Measurements from ENCODE around the gene DELE1.

The DELE1 gene

DNA sequence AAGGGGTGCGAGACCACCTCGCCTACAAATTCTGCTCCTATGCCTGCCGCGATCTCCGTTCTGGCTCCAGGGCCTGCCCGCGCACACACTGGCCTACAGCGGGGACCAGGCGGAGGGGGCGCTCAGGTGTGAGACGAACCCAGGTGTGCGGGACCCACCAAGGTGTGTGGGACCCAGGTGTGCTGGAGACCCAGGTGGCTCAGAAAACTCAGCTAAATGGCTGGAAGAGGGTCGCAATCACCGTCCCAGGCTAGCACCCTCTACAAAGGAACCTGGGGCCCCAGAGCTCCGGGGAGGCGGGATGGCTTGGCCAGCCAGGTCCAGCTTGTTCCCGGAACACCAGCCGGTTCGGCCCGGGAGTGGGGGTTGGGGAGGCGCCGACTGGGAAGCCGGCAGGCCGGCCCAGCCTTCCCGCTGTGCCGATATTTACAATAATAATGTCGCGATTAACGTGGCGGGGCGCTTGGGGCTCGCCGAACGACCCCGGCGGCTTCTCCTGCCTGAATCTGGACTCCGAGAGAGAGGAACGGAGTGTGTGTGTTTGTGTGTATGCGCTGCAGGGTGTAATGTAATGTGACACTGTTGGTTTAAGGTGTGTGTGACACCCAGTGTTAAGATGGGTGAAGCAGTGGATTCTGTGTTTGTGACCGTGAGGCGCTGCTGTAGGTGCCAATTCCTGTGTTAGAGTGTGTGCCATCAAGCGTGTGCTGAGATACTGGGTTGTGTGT lies 46.9 kb upstream of the DELE1 start (continued):
- no peak; the same call in 1 of the 2 replicates for TF ChIP-seq ZFP69B (tag by site-specific recombination; IDR thresholded peaks at IDR 0.05)
- TF ChIP-seq ZIC2 (tag by site-specific recombination; IDR thresholded peaks at IDR 0.05) = peak; percentile 69
- TF ChIP-seq ZNF670 (tag by site-specific recombination; IDR thresholded peaks at IDR 0.05; ENCODE audit: low read depth) = no peak
- TF ChIP-seq ZBTB21 (tag by site-specific recombination; IDR thresholded peaks at IDR 0.05) = no peak
- peak; percentile 61 for TF ChIP-seq GLIS1 (tag by site-specific recombination; IDR thresholded peaks at IDR 0.05)
- no peak for TF ChIP-seq ZNF19 (tag by site-specific recombination; IDR thresholded peaks at IDR 0.05; ENCODE audit: low read depth)
- no peak for TF ChIP-seq ZNF433 (tag by site-specific recombination; IDR thresholded peaks at IDR 0.05; ENCODE audit: low read depth)
- TF ChIP-seq, protein P1, sequence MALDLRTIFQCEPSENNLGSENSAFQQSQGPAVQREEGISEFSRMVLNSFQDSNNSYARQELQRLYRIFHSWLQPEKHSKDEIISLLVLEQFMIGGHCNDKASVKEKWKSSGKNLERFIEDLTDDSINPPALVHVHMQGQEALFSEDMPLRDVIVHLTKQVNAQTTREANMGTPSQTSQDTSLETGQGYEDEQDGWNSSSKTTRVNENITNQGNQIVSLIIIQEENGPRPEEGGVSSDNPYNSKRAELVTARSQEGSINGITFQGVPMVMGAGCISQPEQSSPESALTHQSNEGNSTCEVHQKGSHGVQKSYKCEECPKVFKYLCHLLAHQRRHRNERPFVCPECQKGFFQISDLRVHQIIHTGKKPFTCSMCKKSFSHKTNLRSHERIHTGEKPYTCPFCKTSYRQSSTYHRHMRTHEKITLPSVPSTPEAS (tag by site-specific recombination; IDR thresholded peaks at IDR 0.05) = peak; percentile 95; the same call in 1 of the 2 replicates
- 0 out of 2 replicates have a peak, but pooled peaks have one; percentile 10 for TF ChIP-seq ZNF366 (tag by site-specific recombination; conservative IDR thresholded peaks at IDR 0.05)
- TF ChIP-seq HOXC10 (CRISPR knock-in tag; IDR thresholded peaks at IDR 0.05) = no peak
- TF ChIP-seq ZNF514 (tag by site-specific recombination; IDR thresholded peaks at IDR 0.05) = no peak
- peak; percentile 57 for TF ChIP-seq KLF8 (tag by site-specific recombination; IDR thresholded peaks at IDR 0.05)
- TF ChIP-seq, protein P2, sequence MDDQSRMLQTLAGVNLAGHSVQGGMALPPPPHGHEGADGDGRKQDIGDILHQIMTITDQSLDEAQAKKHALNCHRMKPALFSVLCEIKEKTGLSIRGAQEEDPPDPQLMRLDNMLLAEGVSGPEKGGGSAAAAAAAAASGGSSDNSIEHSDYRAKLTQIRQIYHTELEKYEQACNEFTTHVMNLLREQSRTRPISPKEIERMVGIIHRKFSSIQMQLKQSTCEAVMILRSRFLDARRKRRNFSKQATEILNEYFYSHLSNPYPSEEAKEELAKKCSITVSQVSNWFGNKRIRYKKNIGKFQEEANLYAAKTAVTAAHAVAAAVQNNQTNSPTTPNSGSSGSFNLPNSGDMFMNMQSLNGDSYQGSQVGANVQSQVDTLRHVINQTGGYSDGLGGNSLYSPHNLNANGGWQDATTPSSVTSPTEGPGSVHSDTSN (CRISPR knock-in tag; IDR thresholded peaks at IDR 0.05) = no peak
- TF ChIP-seq, protein P3, sequence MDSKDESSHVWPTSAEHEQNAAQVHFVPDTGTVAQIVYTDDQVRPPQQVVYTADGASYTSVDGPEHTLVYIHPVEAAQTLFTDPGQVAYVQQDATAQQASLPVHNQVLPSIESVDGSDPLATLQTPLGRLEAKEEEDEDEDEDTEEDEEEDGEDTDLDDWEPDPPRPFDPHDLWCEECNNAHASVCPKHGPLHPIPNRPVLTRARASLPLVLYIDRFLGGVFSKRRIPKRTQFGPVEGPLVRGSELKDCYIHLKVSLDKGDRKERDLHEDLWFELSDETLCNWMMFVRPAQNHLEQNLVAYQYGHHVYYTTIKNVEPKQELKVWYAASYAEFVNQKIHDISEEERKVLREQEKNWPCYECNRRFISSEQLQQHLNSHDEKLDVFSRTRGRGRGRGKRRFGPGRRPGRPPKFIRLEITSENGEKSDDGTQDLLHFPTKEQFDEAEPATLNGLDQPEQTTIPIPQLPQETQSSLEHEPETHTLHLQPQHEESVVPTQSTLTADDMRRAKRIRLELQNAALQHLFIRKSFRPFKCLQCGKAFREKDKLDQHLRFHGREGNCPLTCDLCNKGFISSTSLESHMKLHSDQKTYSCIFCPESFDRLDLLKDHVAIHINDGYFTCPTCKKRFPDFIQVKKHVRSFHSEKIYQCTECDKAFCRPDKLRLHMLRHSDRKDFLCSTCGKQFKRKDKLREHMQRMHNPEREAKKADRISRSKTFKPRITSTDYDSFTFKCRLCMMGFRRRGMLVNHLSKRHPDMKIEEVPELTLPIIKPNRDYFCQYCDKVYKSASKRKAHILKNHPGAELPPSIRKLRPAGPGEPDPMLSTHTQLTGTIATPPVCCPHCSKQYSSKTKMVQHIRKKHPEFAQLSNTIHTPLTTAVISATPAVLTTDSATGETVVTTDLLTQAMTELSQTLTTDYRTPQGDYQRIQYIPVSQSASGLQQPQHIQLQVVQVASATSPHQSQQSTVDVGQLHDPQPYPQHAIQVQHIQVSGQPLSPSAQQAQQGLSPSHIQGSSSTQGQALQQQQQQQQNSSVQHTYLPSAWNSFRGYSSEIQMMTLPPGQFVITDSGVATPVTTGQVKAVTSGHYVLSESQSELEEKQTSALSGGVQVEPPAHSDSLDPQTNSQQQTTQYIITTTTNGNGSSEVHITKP (tag by site-specific recombination; IDR thresholded peaks at IDR 0.05) = no peak
- 0 out of 2 replicates have a peak, but pooled peaks have one; percentile 11 for TF ChIP-seq FEZF1 (tag by site-specific recombination; IDR thresholded peaks at IDR 0.05)
- TF ChIP-seq ZNF677 (tag by site-specific recombination; IDR thresholded peaks at IDR 0.05) = no peak
- TF ChIP-seq ZNF404 (tag by site-specific recombination; IDR thresholded peaks at IDR 0.05) = no peak
- no peak for TF ChIP-seq ZNF530 (tag by site-specific recombination; IDR thresholded peaks at IDR 0.05; ENCODE audit: low read depth)
- no peak; the same call in 1 of the 2 replicates for TF ChIP-seq WT1 (tag by site-specific recombination; IDR thresholded peaks at IDR 0.05)
- TF ChIP-seq, protein P4, sequence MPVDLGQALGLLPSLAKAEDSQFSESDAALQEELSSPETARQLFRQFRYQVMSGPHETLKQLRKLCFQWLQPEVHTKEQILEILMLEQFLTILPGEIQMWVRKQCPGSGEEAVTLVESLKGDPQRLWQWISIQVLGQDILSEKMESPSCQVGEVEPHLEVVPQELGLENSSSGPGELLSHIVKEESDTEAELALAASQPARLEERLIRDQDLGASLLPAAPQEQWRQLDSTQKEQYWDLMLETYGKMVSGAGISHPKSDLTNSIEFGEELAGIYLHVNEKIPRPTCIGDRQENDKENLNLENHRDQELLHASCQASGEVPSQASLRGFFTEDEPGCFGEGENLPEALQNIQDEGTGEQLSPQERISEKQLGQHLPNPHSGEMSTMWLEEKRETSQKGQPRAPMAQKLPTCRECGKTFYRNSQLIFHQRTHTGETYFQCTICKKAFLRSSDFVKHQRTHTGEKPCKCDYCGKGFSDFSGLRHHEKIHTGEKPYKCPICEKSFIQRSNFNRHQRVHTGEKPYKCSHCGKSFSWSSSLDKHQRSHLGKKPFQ (tag by site-specific recombination; IDR thresholded peaks at IDR 0.05) = no peak
- peak; percentile 57; the same call in 1 of the 2 replicates for TF ChIP-seq ZEB2 (tag by site-specific recombination; IDR thresholded peaks at IDR 0.05)
- TF ChIP-seq, protein P5, sequence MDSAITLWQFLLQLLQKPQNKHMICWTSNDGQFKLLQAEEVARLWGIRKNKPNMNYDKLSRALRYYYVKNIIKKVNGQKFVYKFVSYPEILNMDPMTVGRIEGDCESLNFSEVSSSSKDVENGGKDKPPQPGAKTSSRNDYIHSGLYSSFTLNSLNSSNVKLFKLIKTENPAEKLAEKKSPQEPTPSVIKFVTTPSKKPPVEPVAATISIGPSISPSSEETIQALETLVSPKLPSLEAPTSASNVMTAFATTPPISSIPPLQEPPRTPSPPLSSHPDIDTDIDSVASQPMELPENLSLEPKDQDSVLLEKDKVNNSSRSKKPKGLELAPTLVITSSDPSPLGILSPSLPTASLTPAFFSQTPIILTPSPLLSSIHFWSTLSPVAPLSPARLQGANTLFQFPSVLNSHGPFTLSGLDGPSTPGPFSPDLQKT (IDR thresholded peaks at IDR 0.05; ENCODE audit: borderline replicate concordance, low read depth, low read length) = no peak
- TF ChIP-seq GFI1B (tag by site-specific recombination; IDR thresholded peaks at IDR 0.05) = no peak
- TF ChIP-seq ZNF394 (tag by site-specific recombination; IDR thresholded peaks at IDR 0.05; ENCODE audit: borderline replicate concordance) = no peak
- no peak for TF ChIP-seq ZNF239 (tag by site-specific recombination; IDR thresholded peaks at IDR 0.05)
- TF ChIP-seq, protein P6, sequence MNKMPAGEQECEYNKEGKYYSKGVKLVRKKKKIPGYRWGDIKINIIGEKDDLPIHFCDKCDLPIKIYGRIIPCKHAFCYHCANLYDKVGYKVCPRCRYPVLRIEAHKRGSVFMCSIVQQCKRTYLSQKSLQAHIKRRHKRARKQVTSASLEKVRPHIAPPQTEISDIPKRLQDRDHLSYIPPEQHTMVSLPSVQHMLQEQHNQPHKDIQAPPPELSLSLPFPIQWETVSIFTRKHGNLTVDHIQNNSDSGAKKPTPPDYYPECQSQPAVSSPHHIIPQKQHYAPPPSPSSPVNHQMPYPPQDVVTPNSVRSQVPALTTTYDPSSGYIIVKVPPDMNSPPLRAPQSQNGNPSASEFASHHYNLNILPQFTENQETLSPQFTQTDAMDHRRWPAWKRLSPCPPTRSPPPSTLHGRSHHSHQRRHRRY (tag by site-specific recombination; IDR thresholded peaks at IDR 0.05) = no peak
- TF ChIP-seq ZNF175 (tag by site-specific recombination; IDR thresholded peaks at IDR 0.05) = no peak
- no peak for TF ChIP-seq SCRT1 (tag by site-specific recombination; IDR thresholded peaks at IDR 0.05; ENCODE audit: borderline replicate concordance)

All from HEK293 (cell line).